NCI-H446 treated with DMSO at 0.1 percent for 48 hours (cell line): ENCODE results near the gene ARHGAP33.

ENCODE experiments used
- DNase-seq: peaks from one replicate; lab custom pipeline; 2025; lab: John Stamatoyannopoulos, UW

ARHGAP33 gene

GRCh38 chr19:35740423-35741202 is 34.8 kb upstream of the ARHGAP33 start:
- DNase-seq, result peak; percentile 95

DNA sequence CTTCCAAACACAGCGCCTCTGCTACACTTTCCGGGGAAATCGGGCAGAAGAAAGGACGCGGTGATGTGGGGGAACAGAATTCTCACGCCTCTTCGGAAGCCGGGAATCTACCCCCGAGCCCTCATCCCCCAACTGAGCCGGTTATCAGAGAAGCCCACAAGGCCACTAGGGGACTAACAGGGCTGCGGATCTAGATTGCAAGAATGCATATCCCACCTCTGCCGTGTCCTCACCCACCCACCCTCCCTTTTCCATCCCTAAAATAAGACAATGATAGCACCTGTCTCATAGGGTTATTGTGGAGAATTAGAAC is 34.2 kb upstream of the ARHGAP33 start:
- no peak for DNase-seq

DNA sequence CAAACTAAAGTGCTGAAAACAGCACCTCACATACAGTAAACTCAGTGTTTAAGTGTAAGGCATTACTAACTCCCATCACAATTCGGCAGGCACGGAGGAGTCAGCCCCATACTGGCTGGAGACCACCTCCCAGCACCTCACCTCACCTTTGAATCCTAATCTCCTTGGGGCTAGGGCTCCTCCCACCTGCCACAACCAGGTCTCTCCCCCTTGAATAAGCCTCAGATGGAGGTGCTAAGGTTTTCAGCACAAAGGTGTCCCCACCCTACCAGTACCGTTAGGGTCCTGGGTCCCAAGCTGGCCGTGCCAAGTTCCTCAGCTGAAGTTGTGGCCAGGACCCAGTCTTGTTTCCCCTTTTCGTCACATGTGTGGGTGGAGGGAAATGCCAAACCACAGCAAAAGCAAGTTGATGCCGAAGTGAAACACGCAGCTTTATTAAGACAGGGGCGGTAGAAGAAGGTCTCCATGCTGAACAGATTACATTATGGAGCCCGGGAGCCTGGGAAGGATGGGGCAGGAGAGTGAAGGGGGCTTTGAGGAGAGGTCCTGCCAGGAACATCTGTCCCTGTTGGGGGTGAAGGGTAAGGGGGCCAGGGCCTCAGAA is 33.1 kb upstream of the ARHGAP33 start, which contains the start of gene IGFLR1:
IGFLR1 (minus strand) TSS at position 332 of the 604 bp plus-strand sequence. CDS start 1,272 bp downstream, outside the sequence.
- DNase-seq, result no peak

DNA sequence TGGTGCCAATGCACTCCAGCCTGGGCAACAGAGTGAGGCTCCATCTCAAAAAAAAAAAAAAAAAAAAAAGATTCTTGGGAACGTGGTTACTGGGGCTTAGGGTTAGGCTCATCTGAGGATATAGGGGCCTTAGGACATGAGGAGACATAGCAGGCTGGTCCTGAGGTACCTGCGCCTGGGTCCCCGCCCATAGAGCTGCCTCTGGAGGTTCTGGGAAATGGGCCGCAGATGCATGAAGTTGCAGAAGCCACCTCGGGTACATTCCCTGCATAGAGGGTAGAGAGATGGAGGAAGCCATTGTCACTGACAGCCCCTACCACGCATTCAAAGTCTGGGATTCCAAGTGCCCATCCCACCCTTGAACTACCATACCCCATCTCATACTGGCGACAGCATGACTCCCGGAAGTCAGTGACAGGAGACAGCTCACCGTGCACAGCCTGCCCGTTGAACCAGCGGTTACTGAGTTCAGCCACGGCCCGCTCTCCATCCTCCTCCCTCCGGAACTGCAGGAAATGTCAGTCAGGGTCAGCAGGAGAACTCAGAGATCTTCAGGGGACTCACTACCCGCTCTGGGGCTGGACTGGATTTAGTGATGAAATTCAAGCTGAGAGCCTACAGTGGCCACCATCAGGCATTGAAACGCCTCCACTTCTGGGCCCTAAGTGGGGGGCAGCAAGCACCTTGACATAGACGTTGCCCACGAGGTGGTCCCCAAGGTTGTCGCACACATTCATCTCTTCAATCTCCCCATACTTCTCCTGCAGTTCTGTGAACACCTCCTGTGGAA is 31.5 kb upstream of the ARHGAP33 start:
- no peak for DNase-seq

- peak; percentile 92 for DNase-seq
Measured at GRCh38 chr19:35744430-35745327, 30.7 kb upstream of the ARHGAP33 start.

DNA sequence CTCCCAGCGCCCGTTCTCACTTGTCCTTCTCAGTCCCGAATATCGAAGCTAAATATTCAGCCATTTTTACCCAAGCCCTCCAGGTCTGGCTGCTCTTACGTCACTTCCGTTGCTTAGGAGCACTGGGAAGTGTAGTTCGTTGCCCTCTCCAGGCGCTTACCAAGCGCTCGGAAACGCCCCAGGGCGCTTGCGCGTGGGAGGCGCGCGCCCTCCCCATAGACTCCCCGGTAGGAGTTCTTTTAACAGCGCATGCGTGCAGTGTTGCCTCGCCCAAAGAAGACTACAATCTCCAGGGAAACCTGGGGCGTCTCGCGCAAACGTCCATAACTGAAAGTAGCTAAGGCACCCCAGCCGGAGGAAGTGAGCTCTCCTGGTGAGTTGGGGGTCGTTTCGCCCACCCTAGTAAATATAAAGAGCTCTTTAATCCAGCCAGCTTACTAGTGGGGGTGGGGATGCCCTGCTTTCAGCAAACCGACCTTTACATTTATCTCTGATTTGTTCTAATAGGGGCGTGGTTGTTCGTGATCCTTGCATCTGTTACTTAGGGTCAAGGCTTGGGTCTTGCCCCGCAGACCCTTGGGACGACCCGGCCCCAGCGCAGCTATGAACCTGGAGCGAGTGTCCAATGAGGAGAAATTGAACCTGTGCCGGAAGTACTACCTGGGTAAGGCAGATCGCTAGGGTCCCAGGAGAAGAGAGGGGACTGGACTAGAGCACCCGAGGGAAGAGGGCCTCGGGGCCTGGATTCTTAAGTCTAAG is 29.9 kb upstream of the ARHGAP33 start, which contains the start of the genes PSENEN and U2AF1L4:
PSENEN (plus strand) TSS at position 324 of the 759 bp plus-strand sequence; CDS start at position 604, 280 bp downstream.
U2AF1L4 (minus strand) TSS at position 91 of the 759 bp plus-strand sequence; CDS start at position 64, 27 bp downstream.
- peak; percentile 98 for DNase-seq

GRCh38 chr19:35746087-35746462 is 29.3 kb upstream of the ARHGAP33 start:
- DNase-seq, result no peak

GRCh38 chr19:35746531-35746930 is 28.8 kb upstream of the ARHGAP33 start:
- no peak for DNase-seq

DNA sequence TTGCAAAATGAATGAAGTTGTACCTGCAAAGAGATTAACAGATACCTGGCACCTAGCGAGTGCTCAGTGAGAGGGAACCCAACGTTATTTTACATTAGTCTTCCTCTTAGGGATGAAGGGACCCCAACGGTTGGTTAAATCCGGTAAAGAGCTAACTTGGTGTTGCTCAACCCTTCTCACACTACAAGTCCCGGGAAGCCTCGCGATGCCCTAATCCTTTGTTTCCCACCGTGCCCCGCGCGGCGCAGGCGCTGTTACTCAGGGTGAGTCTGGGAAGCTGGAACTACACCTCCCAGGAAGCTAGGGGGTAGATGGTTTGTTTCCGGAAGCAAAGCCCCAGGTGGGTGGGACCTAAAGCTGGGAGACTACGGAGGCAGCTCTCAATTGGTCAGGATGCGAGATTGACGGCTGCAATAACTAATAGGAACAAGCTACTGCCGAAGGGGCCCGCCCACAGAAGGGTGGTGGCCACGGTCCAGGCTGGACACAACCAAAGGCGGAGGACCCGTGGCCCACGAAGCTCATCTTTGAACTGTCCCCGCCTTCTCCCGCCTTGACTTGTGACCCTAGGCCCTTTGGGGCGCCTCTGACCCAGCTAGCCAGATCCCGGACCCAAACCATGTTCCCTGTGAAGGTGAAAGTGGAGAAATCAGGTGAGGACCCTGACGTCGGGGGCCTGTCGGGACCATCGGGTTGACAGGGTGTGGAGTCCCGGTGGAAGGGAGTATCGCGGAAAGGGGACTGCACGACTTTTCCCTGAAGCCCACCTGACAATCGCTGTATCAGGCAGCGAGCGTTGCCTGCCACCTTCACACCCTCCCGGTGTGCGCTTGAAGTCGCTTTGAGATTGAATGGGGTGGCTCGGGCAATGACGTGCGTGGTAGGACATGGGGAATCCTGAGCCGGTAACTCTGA is 27.0 kb upstream of the ARHGAP33 start, which contains the start of gene LIN37:
LIN37 (plus strand) TSS at position 471 of the 915 bp plus-strand sequence; CDS start at position 620, 149 bp downstream.
- DNase-seq, result peak; percentile 98

- DNase-seq, result no peak
Measured at GRCh38 chr19:35750167-35750566, 25.2 kb upstream of the ARHGAP33 start.

DNA sequence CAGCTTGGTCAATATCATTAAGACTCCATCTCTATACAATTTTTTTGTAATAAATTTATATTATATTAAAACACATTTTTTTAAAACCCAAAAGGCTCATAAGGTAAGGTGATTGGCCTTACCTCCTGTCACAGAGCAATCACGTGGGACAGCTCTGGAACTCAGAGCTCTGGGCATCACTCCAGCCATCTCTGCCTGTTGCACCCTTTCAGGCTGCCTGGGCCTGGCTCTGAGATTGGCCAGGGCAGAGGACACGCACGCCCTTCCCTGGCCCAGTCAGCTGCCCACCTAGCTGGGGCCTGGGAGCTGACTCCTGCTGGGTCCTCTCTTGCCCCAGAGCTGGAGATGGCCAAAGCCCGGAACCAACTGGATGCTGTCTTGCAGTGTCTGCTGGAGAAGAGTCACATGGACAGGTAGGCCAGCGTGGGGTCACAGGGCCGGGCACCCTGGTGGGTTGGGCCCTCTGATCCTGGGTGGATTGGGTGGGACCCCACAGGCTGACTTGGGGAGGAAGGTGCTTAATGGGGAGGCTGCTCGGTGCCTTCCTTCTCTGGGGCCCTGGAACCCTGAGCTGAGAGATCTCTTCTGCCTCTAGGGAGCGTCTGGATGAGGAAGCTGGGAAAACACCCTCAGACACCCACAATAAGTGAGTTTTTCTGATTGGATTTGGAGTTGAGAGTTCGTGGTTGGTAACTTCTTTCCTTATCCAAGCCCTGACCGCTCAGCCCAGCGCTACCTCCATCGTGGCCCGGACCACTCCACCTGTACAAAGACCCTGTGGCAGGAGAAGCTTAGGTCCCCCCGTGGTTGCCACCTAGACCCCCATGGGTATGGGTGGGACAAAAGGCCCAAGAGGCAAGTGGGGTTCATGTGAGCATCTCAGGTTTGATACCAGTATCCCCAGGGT is 23.3 kb upstream of the ARHGAP33 start:
- DNase-seq, result no peak

GRCh38 chr19:35752746-35753350 is 22.5 kb upstream of the ARHGAP33 start:
- no peak for DNase-seq

- DNase-seq, result no peak
Measured at GRCh38 chr19:35753634-35754369, 21.6 kb upstream of the ARHGAP33 start.

DNA sequence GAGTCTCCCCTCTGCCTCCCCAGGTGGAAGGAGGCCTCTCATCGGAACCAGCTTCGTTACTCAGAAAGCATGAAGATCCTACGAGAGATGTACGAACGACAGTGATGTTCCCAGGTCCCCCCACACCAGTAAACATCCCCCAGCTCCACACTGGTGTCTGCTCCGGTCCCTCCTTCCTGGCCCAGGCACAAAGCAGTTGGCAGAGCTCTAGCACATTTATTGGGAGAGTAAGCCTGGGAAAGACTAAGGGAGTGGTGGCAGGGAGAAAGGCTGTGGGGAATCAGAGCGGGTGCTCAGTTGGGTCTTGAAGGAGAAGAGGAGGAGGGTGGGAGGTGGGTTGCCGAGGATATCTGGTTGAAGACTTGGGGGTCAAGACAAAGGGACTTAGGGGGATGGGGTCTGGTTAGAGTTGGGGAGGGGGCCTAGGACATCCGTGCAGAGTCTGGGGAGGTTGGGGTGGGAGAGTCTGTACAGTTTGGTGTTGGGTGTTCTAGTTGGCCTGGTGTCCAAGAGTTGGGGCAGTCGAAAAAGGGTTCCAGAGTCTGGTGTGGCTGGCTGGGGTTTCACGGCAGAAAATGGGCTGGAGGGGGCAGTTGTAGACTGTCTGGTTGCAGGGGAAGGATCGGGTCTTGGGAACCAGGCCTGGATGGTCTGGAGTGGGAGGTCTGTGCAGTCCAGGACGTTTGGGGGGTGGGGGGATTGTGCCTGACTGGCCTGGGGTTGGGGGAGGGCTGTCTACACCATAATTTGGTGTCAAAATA is 20.8 kb upstream of the ARHGAP33 start:
- DNase-seq, result no peak

- DNase-seq, result no peak
Measured at GRCh38 chr19:35755131-35755549, 20.2 kb upstream of the ARHGAP33 start.

GRCh38 chr19:35755550-35756376 is 19.6 kb upstream of the ARHGAP33 start:
- DNase-seq, result no peak
